Placental pericyte (primary cell): ENCODE results near the gene ZNF738. TPM values are rescaled to one million over a fixed set of nuclear protein-coding genes. Genes with fewer than 3 reads are reported as not detected.

Experiments used
- total RNA-seq: library from RNA; depleted of rRNA; stranded (reverse); fragments of >200 nt; gene quantifications from 2 replicates; pipeline ENCODE4 v1.2.3, GENCODE V29; 2012

ZNF738 gene
- 2.2 and 8.4 TPM in 2 replicates for total RNA-seq

DNA sequence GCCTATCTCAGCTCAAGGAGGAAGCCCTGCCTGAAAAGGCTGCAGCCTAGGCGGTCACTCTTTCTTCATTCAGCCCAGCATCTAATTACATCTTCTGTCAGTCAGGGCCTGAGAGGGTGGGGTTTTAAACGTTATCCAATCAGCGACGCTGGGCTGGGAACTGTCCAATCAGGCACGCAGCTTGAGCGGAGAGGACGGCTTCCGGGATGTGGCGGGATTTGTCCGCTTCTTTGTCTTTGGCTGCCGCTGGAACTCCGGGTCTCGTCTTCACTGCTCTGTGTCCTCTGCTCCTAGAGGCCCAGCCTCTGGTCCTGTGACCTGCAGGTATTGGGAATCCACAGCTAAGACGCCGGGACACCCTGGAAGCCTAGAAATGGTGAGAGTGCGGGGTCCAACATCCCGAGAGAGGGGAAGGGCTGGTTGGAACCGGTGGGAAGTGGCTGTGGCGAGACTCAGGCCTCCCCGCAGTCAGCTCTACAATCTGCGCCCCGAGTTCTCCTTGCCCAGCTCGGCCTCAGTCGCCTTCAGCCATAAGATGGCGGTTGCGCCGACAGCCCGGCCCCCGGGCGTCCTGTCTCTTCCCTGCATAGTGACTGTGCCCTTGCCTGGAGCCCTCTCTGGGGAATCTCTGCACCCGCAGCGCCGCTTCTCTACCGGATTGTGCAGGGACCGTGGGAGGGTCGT lies at the start of gene ZNF738:
Gene ZNF738 (plus strand): TSS at position 233 of the 684 bp plus-strand sequence. CDS start 141 bp downstream, at position 374.

GRCh38 chr19:21328885-21329605 lies 29.8 kb upstream of the ZNF738 start, which contains the start of gene ZNF708:
ZNF708 (minus strand) TSS chr19:21329410; CDS start chr19:21329212, 198 bp downstream.

DNA sequence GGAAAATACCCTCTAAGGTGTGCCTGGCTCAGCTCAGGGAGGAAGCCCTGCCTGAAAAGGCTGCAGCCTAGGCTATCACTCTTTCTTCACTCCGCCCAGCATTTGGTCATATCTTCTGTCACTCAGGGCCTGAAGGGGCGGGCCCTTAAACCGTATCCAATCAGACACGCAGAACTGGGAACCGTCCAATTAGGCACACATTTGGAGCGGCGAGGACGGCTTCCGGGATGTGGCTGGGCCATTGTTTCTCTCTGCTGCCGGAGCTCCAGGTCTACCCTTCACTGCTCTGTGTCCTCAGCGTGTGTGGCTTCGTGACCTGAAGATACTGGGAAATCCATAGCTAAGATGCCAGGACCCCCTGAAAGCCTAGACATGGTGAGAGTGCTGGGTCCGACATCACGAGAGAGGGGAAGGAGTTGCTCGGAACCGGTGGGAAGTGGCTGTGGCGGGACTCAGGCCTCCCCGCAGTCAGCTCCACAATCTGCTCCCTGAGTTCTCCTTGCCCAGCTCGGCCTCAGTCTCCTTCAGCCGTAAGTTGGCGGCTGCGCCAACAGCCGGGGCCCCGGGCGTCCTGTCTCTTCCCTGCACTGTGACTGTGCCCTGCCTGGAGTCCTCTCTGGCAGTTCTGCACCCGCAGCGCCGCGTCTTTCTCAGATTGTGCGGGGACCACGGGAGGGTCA lies 38.2 kb downstream of the ZNF738 start, which contains the start of gene ZNF493:
Gene ZNF493 (plus strand): TSS at position 241 of the 680 bp plus-strand sequence. CDS start 105 bp downstream, at position 346.

Other genes starting within 250 kb of the ZNF738 start
- 2.4 and 5.2 TPM in 2 replicates for gene ZNF431, start 217.0 kb upstream of the ZNF738 start, total RNA-seq
- 3.3 and 4.0 TPM in 2 replicates for gene ZNF708, start 29.6 kb upstream of the ZNF738 start, total RNA-seq
- 9.6 and 12.6 TPM in 2 replicates for gene ZNF493, start 38.1 kb downstream of the ZNF738 start, total RNA-seq
- gene ZNF429, start 146.6 kb downstream of the ZNF738 start, total RNA-seq = 3.6 and 3.7 TPM in 2 replicates